Measurements from ENCODE around the gene COL6A2.

DNA sequence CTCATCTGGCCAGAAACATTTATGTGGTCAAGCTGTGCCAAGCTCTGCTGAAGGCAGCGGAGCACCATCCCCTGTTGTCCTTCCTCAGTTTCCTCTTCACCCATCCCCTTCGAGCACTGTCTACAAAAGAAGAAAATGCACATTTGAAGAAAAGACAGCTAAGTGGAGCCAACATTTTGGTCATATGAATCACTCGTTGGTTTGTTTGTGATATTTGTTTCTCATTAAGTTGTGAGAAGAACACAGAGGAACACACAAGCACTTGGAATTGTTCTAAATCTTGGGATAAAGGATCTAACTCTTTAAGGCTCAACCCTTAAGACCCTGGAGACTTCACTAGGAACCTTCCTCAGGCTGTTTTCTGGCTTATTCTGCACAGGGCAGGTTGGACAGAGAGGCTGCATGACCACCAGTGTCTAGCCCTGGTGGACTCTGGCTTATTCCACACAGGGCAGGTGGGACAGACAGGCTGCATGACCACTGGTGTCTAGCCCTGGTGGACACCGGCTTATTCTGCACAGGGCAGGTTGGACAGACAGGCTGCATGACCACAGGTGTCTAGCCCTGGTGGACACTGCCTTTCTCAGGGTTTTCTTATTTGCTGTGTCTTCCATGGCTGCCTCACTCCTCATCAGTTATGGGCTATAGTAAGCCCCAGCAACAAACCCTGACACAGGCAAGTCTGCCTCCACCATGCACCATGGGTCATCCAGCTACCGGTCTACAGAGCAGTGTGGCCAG lies 35.3 kb upstream of the COL6A2 start:
- TF ChIP-seq, protein P1, sequence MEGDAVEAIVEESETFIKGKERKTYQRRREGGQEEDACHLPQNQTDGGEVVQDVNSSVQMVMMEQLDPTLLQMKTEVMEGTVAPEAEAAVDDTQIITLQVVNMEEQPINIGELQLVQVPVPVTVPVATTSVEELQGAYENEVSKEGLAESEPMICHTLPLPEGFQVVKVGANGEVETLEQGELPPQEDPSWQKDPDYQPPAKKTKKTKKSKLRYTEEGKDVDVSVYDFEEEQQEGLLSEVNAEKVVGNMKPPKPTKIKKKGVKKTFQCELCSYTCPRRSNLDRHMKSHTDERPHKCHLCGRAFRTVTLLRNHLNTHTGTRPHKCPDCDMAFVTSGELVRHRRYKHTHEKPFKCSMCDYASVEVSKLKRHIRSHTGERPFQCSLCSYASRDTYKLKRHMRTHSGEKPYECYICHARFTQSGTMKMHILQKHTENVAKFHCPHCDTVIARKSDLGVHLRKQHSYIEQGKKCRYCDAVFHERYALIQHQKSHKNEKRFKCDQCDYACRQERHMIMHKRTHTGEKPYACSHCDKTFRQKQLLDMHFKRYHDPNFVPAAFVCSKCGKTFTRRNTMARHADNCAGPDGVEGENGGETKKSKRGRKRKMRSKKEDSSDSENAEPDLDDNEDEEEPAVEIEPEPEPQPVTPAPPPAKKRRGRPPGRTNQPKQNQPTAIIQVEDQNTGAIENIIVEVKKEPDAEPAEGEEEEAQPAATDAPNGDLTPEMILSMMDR (IDR thresholded peaks at IDR 0.05; ENCODE audit: poor library complexity): no peak
- TF ChIP-seq EZH2 (IDR thresholded peaks at IDR 0.05; ENCODE audit: borderline replicate concordance) (no peak), EZH2phosphoT487 (IDR thresholded peaks at IDR 0.05; ENCODE audit: low read depth, severe bottlenecking, unreplicated experiment) (no peak)
